SH-SY5Y (cell line): Measurements from ENCODE around the gene S100A6.

Experiments used
- GATA2 ChIP-seq: IDR thresholded peaks from 2 replicates; pipeline ENCODE4 v1.6.1; 2011; ENCODE audit warnings: mild to moderate bottlenecking, low read depth, low read length
- GATA3 ChIP-seq: IDR thresholded peaks from 2 replicates; pipeline ENCODE4 v1.6.1; 2011; ENCODE audit warnings: low read depth, mild to moderate bottlenecking, low read length, moderate library complexity

DNA sequence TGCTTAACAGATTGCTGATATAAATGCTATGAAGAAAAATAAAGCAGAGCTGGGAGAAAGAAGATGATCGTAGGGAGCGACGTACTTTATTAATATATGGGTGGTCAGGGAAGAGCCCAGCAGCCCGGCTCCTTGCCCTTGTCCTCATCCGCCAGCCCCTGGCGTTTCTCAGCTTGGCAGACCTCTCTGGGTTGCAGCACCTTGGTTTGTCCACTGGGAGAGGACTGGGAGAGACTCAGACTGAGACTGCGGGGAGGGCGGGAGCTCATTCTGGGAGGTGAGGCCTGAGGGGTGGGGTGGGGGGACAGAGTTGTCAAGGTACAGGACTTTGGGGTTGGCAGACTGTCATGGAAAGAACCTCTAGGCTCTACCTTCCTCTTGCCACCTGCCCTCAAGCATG, 16.5 kb upstream of the S100A6 start:
- TF ChIP-seq GATA2 = no peak
- TF ChIP-seq GATA3 = no peak
